NCI-H2029 (cell line): ENCODE data around the gene TOP2A.

Source experiments
- DNase-seq: peaks from one replicate; lab custom pipeline; 2025; lab: John Stamatoyannopoulos, UW

Gene TOP2A

DNA sequence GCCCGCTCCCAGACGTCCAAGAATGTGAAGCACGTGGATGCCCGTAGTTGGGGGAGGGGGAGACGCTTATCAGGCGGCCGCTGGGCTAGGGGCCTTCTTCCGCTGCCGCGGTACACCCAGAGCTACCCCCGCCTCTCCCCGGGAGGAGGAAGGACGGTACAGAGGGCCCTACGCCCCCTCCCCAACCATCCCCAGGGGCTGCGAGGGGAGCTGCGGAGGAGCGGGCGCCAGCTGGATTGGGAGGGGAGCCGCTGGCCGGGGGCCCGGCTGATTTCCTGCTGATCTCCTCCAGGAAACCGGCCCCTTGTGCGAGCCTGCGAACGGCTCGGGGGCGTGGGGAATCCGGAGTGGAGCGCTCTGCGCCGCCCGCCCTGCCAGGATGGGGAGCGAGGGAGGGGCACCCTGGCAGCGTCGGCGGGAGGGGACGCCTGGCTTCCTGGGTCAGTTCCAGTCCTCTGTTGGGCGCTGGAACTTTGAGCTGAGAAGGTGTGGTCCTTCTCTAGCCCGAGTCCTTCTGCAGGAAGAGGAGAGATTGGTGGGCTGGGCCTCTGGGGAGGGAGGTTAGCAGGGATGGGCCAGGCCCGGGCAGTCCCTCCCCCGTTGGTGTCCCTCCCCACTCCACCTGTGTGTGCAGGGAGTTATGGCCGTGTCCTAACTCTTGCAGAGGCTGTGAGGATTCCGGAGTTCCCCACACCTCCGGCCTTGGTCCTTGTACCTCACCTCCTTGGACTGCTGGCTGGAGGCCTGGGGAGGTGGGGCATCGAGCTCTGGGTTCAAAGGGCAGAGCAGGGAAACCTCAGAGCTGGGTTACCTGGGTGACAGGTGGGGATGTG, 72.3 kb downstream of the TOP2A start:
- peak; percentile 54 for DNase-seq

- DNase-seq: no peak
Measured at GRCh38 chr17:40344421-40345160, 73.1 kb downstream of the TOP2A start.

DNA sequence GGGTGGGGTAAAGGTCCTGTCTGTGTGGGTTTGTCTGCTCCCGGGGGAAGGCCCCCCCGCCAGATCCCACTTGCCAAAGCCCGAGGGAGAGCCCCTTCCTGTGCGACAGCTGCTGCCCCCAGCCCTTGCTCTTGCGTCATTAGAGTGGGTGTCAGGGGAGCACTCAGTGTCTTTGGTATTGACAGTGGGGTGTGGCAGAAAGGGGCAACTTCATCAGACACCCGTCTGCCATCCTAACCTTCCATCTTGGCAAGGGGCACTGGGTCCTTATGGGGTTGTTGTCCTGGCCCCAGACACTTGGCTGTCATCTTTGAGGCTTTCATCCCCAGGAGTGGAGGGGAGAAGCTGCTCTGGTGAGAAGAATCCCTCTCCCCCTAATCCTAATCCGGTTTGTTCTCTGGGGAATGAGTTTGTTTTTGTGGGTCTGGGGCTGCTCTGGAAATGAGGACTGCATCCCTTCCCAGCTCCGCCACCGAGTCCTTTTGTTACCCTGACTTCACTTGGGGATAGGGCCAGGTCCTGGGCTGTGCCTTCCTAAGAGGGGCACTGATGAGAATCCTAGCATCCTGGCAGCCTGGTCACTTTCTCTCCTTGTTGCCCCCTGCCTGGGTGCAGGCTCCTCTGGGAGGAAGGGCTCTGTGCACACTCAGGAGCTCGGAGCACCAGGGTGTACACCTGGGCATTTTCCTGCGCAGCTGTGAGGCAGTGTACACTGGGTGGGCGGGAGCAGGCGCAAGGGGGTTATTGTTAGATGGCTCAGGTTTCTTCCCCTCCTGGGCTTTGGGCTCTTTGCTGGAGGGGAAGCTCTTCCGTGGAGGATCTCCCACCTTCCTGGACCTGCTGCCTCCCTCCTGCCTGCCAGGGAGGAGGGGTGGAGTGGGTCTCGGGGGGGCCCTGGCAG, 74.2 kb downstream of the TOP2A start:
- no peak for DNase-seq

- no peak for DNase-seq
Measured at GRCh38 chr17:40342504-40343218, 75.0 kb downstream of the TOP2A start.

DNA sequence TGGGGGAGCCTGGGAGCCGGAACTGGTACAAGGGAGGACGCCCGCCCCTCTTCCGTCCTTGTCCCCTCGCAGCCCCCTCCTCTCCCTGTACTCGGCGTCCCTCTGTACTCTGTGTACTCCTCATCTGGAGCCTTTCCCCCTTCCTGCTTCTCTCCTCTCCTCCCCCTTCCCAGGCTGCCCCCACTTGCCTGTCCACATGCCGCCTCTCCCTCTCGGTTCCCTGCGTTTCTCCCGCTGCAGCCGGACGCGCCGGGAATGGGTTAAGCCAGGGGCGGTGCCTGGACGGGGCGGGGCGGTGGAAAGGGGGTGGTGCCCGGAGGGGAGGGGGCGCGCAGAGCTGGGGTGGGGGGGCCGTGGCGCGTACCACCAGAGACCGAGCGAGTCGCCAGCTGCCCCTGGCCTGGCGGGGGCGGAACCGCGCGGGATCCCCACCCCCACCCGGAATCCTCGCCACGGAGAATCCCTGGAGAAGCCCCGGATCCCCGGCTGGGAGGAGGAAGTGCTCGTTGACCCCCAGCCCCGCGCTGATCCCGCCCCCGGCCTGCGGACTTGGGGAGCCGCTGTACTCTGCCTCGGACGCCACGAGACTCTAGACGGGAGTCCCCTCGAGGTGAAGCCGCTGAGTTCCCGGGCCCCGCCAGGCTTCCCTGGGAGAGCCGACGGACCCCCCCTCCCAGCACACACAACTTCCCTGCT, 75.7 kb downstream of the TOP2A start:
- DNase-seq: peak; percentile 35

- DNase-seq: peak; percentile 80
Measured at GRCh38 chr17:40340880-40341807, 76.6 kb downstream of the TOP2A start.

- no peak for DNase-seq
Measured at GRCh38 chr17:40340327-40340726, 77.4 kb downstream of the TOP2A start.

DNA sequence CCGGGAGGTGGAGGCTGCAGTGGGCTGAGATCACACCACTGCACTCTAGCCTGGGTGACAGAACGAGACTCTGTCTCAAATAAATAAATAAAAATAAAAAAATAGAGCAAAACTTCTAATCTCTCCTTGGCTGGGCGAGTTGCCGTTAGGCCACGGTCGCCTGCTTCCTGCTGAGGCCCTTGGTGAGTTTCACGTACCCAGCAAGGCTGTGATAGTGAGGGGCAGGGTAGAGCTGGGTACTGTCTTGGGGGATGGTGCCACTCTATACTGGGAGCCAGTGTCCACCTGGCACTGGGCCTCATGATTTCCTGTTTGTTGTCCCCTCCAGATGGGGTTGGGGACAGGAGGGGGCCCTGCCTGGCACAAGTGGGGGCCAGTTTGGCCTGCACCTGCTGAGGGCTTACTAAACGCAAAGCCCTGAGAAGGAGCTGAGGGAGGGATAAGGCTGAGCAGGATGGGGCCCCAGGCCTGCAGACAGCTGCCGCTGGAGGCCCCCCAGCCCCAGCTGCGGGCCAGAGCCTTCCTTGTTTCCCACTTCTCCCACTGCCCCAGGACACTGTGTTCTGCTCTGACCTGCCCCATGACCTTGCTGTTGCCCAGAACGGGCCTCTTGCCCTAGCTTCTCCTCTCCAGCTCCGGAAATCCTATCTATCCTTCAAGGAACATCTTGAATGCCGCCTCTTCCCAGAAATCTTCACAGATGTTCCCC, 78.6 kb downstream of the TOP2A start:
- DNase-seq: no peak
